Vagina (tissue), 2 donors: Measurements from ENCODE around the gene LAMTOR4.

Experiments
- POLR2A ChIP-seq, 2 donors: fragments of 450-650 bp; IDR thresholded peaks; one replicate each; pipeline ENCODE4 v1.6.1; 2017; ENCODE audit warnings: antibody characterized with exemption in 2 of 2, mild to moderate bottlenecking in 2 of 2, moderate library complexity in 2 of 2
- TF ChIP-seq, protein P1 (sequence below), 3 experiments: fragments of 450-650 bp in 2 of 3; fragments of 200-600 bp in 1 of 3; sonication (generic) in 1 of 3; IDR thresholded peaks; one replicate each; pipeline ENCODE4 v1.5.1; 2017 to 2019; ENCODE audit warnings: antibody characterized with exemption in 3 of 3, mild to moderate bottlenecking in 2 of 3, moderate library complexity in 2 of 3

DNA sequence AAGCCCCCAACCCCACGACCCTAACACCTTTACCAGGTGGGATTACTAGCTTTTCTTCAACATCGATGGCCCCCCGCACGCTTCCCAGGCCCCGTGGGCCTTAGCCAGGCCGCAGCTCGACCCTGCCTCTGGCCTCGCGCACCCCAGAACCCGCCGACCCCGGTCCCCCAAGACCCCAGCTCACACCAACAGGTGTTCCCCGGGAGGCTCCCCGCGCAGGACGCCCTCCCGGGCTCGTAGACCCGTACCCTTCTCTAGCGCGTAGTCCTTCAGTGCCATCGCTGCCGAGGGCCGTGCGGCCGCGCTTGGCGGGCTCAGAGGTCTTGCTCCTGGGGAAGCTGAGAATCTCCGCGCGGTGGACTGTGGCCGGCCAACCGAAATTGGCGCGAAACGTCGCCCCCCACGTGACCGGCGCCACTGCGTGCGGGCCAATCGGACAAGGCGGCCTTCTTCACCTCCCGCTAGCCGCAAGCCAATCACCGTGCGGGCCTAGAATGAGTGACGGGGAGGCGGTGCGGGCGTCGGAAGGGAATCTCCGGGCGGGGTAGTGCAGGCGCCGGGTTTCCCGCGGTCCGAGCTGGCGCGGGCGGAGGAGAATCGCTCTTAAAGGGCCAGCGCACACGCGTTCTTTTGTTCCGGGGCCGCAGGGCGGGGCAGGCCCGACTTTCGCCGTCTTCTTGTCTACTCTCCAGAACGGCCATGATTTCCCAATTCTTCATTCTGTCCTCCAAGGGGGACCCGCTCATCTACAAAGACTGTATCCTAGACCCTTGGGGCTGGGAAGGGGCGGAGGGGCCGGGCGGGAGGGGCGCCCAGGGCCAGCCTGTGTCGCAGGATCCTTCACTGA is 47.5 kb upstream of the LAMTOR4 start, which contains the start of the genes AP4M1 and MCM7:
- TF ChIP-seq POLR2A (IDR thresholded peaks at IDR 0.05): no peak
- TF ChIP-seq, protein P1, sequence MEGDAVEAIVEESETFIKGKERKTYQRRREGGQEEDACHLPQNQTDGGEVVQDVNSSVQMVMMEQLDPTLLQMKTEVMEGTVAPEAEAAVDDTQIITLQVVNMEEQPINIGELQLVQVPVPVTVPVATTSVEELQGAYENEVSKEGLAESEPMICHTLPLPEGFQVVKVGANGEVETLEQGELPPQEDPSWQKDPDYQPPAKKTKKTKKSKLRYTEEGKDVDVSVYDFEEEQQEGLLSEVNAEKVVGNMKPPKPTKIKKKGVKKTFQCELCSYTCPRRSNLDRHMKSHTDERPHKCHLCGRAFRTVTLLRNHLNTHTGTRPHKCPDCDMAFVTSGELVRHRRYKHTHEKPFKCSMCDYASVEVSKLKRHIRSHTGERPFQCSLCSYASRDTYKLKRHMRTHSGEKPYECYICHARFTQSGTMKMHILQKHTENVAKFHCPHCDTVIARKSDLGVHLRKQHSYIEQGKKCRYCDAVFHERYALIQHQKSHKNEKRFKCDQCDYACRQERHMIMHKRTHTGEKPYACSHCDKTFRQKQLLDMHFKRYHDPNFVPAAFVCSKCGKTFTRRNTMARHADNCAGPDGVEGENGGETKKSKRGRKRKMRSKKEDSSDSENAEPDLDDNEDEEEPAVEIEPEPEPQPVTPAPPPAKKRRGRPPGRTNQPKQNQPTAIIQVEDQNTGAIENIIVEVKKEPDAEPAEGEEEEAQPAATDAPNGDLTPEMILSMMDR (IDR thresholded peaks at IDR 0.05): no peak
